ENCODE data around the gene ARHGEF38.

The ARHGEF38 gene

GRCh38 chr4:105541420-105541819, 11.0 kb upstream of the ARHGEF38 start:
- no peak for DNase-seq
- Histone ChIP-seq H3K9me3 (ENCODE audit: control insufficient read depth, low read length) (no peaks in the 10 kb centered on the region), H3K27me3 (replicated peaks; ENCODE audit: control insufficient read depth, insufficient read depth, low read length, poor library complexity, severe bottlenecking) (no peaks in the 10 kb centered on the region), H3K4me1 (ENCODE audit: control insufficient read depth, insufficient read depth, low read length, poor library complexity, severe bottlenecking) (no peaks in the 10 kb centered on the region), H3K36me3 (ENCODE audit: control insufficient read depth, insufficient read depth, low read length) (no peaks in the 10 kb centered on the region), H3K4me3 (ENCODE audit: insufficient read depth, low read depth, low read length, poor library complexity, severe bottlenecking) (no peak overlapping the region), H3K27ac (ENCODE audit: insufficient read depth, low read length, poor library complexity, severe bottlenecking) (no peak overlapping the region)

GRCh38 chr4:105542039-105542438, 10.4 kb upstream of the ARHGEF38 start:
- no peaks in the 10 kb centered on the region for H3K4me1 ChIP-seq (ENCODE audit: control insufficient read depth, insufficient read depth, low read length, poor library complexity, severe bottlenecking)
- H3K9me3 ChIP-seq (ENCODE audit: control insufficient read depth, low read length) = no peaks in the 10 kb centered on the region
- H3K27me3 ChIP-seq (replicated peaks; ENCODE audit: control insufficient read depth, insufficient read depth, low read length, poor library complexity, severe bottlenecking) = no peaks in the 10 kb centered on the region
- H3K4me3 ChIP-seq (ENCODE audit: insufficient read depth, low read depth, low read length, poor library complexity, severe bottlenecking) = no peak overlapping the region
- H3K27ac ChIP-seq (ENCODE audit: insufficient read depth, low read length, poor library complexity, severe bottlenecking) = no peak overlapping the region
- no peaks in the 10 kb centered on the region for H3K36me3 ChIP-seq (ENCODE audit: control insufficient read depth, insufficient read depth, low read length)
- DNase-seq = no peak

GRCh38 chr4:105543346-105543745, 9.1 kb upstream of the ARHGEF38 start:
- Histone ChIP-seq H3K27ac (ENCODE audit: insufficient read depth, low read length, poor library complexity, severe bottlenecking) (no peak overlapping the region), H3K9me3 (ENCODE audit: control insufficient read depth, low read length) (no peaks in the 10 kb centered on the region), H3K4me1 (ENCODE audit: control insufficient read depth, insufficient read depth, low read length, poor library complexity, severe bottlenecking) (no peaks in the 10 kb centered on the region), H3K36me3 (ENCODE audit: control insufficient read depth, insufficient read depth, low read length) (no peaks in the 10 kb centered on the region), H3K27me3 (replicated peaks; ENCODE audit: control insufficient read depth, insufficient read depth, low read length, poor library complexity, severe bottlenecking) (no peaks in the 10 kb centered on the region), H3K4me3 (ENCODE audit: insufficient read depth, low read depth, low read length, poor library complexity, severe bottlenecking) (no peak overlapping the region)
- DNase-seq = no peak

DNA sequence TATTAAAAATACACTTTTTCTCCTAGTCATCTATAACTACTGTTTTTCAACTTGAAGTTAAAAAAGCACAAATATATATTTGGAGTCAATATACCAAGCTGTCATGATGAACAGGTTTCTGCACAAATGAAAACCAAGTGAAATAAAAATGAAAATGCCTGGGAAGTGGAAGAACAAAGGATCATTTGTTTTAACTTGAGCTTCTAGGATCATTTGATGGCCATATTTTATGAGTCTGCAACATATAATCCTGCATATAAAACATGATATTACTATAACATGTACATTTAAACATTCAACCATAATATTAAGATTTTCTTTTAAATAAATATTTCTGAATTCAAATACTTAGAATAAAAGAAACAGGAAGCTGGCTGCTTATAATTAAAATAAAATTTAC, 8.5 kb upstream of the ARHGEF38 start:
- H3K4me1 ChIP-seq (ENCODE audit: control insufficient read depth, insufficient read depth, low read length, poor library complexity, severe bottlenecking) = no peaks in the 10 kb centered on the region
- no peak overlapping the region for H3K4me3 ChIP-seq (ENCODE audit: insufficient read depth, low read depth, low read length, poor library complexity, severe bottlenecking)
- no peaks in the 10 kb centered on the region for H3K36me3 ChIP-seq (ENCODE audit: control insufficient read depth, insufficient read depth, low read length)
- no peak for DNase-seq
- H3K9me3 ChIP-seq (ENCODE audit: control insufficient read depth, low read length) = no peaks in the 10 kb centered on the region
- H3K27me3 ChIP-seq (replicated peaks; ENCODE audit: control insufficient read depth, insufficient read depth, low read length, poor library complexity, severe bottlenecking) = no peaks in the 10 kb centered on the region
- no peak overlapping the region for H3K27ac ChIP-seq (ENCODE audit: insufficient read depth, low read length, poor library complexity, severe bottlenecking)

- Histone ChIP-seq H3K36me3 (ENCODE audit: control insufficient read depth, insufficient read depth, low read length) (no peaks in the 10 kb centered on the region), H3K4me3 (ENCODE audit: insufficient read depth, low read depth, low read length, poor library complexity, severe bottlenecking) (no peak overlapping the region), H3K4me1 (ENCODE audit: control insufficient read depth, insufficient read depth, low read length, poor library complexity, severe bottlenecking) (no peaks in the 10 kb centered on the region), H3K27ac (ENCODE audit: insufficient read depth, low read length, poor library complexity, severe bottlenecking) (no peak overlapping the region), H3K27me3 (replicated peaks; ENCODE audit: control insufficient read depth, insufficient read depth, low read length, poor library complexity, severe bottlenecking) (no peaks in the 10 kb centered on the region), H3K9me3 (ENCODE audit: control insufficient read depth, low read length) (no peaks in the 10 kb centered on the region)
- no peak for DNase-seq
These were observed 7.7 kb upstream of the ARHGEF38 start for GRCh38 chr4:105544520-105545286.

GRCh38 chr4:105546086-105546485, 6.3 kb upstream of the ARHGEF38 start:
- Histone ChIP-seq H3K27me3 (replicated peaks; ENCODE audit: control insufficient read depth, insufficient read depth, low read length, poor library complexity, severe bottlenecking) (no peaks in the 10 kb centered on the region), H3K36me3 (ENCODE audit: control insufficient read depth, insufficient read depth, low read length) (no peaks in the 10 kb centered on the region), H3K27ac (ENCODE audit: insufficient read depth, low read length, poor library complexity, severe bottlenecking) (no peak overlapping the region), H3K4me3 (ENCODE audit: insufficient read depth, low read depth, low read length, poor library complexity, severe bottlenecking) (no peak overlapping the region), H3K4me1 (ENCODE audit: control insufficient read depth, insufficient read depth, low read length, poor library complexity, severe bottlenecking) (no peaks in the 10 kb centered on the region), H3K9me3 (ENCODE audit: control insufficient read depth, low read length) (no peaks in the 10 kb centered on the region)
- no peak for DNase-seq

DNA sequence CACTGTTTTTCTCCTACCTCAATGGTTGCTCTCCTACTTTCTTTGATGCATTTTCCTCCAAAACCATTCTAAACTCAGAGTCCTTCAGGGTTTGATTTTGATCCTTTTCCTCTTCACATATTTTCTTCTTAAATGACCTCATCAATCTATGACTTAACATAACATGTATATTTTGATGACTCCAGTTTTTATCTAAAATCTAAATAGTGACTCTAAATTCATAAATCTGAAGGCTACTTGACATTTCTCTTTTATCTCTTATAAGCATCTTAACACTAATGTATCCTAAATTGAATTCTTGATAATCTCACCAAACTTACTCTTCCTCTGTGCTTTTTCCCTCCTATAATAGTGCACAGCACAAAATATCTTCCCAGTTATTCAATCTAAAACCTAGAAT, 4.7 kb upstream of the ARHGEF38 start:
- no peak overlapping the region for H3K27ac ChIP-seq (ENCODE audit: insufficient read depth, low read length, poor library complexity, severe bottlenecking)
- no peak overlapping the region for H3K4me3 ChIP-seq (ENCODE audit: insufficient read depth, low read depth, low read length, poor library complexity, severe bottlenecking)
- no peaks in the 10 kb centered on the region for H3K36me3 ChIP-seq (ENCODE audit: control insufficient read depth, insufficient read depth, low read length)
- H3K9me3 ChIP-seq (ENCODE audit: control insufficient read depth, low read length) = no peaks in the 10 kb centered on the region
- no peak for DNase-seq
- H3K27me3 ChIP-seq (replicated peaks; ENCODE audit: control insufficient read depth, insufficient read depth, low read length, poor library complexity, severe bottlenecking) = no peaks in the 10 kb centered on the region
- no peaks in the 10 kb centered on the region for H3K4me1 ChIP-seq (ENCODE audit: control insufficient read depth, insufficient read depth, low read length, poor library complexity, severe bottlenecking)

DNA sequence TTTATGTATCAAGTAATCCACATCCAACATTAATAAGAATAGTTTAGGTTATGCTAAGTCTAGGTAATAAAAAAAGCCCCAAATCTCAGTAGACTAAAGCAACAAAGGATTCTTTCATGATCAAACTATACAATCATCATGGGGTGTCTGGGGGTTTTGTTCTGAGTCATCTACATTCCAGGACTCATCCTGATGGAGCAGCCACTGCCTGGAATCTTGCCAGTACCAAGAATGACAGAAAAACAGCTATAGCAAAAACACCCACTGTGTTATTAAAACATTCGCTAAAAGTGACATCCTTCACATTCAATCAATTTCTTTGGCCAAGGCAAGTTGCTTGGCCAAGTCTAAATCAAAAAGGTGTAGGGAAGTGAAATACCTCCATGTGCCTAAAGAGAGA, 3.9 kb upstream of the ARHGEF38 start:
- Histone ChIP-seq H3K27ac (ENCODE audit: insufficient read depth, low read length, poor library complexity, severe bottlenecking) (no peak overlapping the region), H3K4me1 (ENCODE audit: control insufficient read depth, insufficient read depth, low read length, poor library complexity, severe bottlenecking) (no peaks in the 10 kb centered on the region), H3K27me3 (replicated peaks; ENCODE audit: control insufficient read depth, insufficient read depth, low read length, poor library complexity, severe bottlenecking) (no peaks in the 10 kb centered on the region), H3K9me3 (ENCODE audit: control insufficient read depth, low read length) (no peaks in the 10 kb centered on the region), H3K4me3 (ENCODE audit: insufficient read depth, low read depth, low read length, poor library complexity, severe bottlenecking) (no peak overlapping the region), H3K36me3 (ENCODE audit: control insufficient read depth, insufficient read depth, low read length) (no peaks in the 10 kb centered on the region)
- no peak for DNase-seq

- H3K9me3 ChIP-seq (ENCODE audit: control insufficient read depth, low read length) = no peaks in the 10 kb centered on the region
- H3K4me1 ChIP-seq (ENCODE audit: control insufficient read depth, insufficient read depth, low read length, poor library complexity, severe bottlenecking) = no peaks in the 10 kb centered on the region
- H3K27me3 ChIP-seq (replicated peaks; ENCODE audit: control insufficient read depth, insufficient read depth, low read length, poor library complexity, severe bottlenecking) = no peaks in the 10 kb centered on the region
- no peak overlapping the region for H3K4me3 ChIP-seq (ENCODE audit: insufficient read depth, low read depth, low read length, poor library complexity, severe bottlenecking)
- H3K36me3 ChIP-seq (ENCODE audit: control insufficient read depth, insufficient read depth, low read length) = no peaks in the 10 kb centered on the region
- DNase-seq = no peak
- H3K27ac ChIP-seq (ENCODE audit: insufficient read depth, low read length, poor library complexity, severe bottlenecking) = no peak overlapping the region
These were observed 1.8 kb upstream of the ARHGEF38 start for GRCh38 chr4:105550641-105551040.

DNA sequence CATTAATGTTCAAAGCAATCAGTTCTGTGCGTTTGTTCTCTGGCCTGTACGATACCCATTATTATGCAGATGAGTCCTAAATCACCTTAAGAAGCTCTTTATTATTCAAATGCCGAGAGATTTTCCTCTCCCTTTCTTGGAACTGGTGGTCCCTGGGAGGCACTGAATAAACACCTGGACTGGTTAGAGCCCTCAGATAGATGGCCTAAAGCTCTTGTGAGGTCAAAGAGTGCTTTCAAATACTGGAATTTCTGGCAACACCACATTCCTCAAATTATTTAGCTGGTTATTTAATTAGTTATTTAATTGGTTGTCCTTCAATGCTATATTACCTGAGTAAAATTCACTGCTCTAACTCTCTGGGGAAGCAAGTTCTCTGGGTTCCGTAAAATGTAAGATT, 3.0 kb downstream of the ARHGEF38 start:
- DNase-seq = no peak
- Histone ChIP-seq H3K27me3 (replicated peaks; ENCODE audit: control insufficient read depth, insufficient read depth, low read length, poor library complexity, severe bottlenecking) (no peaks in the 10 kb centered on the region), H3K4me1 (ENCODE audit: control insufficient read depth, insufficient read depth, low read length, poor library complexity, severe bottlenecking) (no peaks in the 10 kb centered on the region), H3K4me3 (ENCODE audit: insufficient read depth, low read depth, low read length, poor library complexity, severe bottlenecking) (no peak overlapping the region), H3K36me3 (ENCODE audit: control insufficient read depth, insufficient read depth, low read length) (no peaks in the 10 kb centered on the region), H3K9me3 (ENCODE audit: control insufficient read depth, low read length) (no peaks in the 10 kb centered on the region), H3K27ac (ENCODE audit: insufficient read depth, low read length, poor library complexity, severe bottlenecking) (no peak overlapping the region)
